GM21619 (cell line): ENCODE data around the gene STAT3.
"Not testable (repeated sequence)": the region's sequence is repeated elsewhere in the genome, so short reads cannot be mapped to it uniquely, and the experiment has no call there.

Experiments used
- ATAC-seq: cut with Tn5 transposase; IDR thresholded peaks from one replicate; pipeline ENCODE4 v1.9.1; 2021; ENCODE audit not compliant: unreplicated experiment

The STAT3 gene

DNA sequence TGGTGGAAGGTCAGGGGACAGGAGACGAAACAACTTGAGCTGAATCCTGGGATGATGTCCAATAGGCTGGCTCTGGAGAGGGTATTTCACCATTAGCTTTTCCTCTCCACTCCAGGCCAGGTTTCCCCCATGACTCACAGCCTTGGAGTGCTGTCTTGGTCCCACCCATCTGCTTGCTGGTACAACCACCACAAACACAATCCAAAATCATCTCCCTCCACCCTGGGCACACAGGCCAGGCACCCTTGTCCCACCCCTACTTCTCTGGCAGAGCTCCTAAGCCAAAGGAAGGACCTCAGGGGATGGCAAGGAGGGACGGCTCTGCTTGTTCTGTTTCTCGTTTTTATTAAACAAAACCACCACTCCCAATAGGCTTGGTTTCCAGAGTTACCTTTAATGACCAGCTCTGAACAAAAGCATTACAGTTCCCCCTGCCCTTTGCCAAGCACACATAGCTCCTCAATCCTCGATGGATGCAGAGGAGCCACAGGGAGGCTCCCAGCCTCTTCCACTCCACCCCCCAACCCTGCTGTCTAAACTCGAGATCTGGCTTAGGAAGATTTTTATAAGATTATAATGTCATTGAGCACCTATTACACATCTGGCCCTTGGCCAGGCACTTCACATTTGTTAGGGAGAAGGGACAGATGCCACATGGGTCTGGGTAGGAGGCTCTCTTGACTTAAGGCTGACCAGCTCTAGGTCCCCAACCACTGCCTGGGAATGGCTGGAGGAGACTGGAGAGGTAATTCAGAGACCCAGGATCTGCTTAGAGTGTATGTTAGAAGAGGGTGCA lies 21.5 kb upstream of the STAT3 start:
- ATAC-seq: no peak

DNA sequence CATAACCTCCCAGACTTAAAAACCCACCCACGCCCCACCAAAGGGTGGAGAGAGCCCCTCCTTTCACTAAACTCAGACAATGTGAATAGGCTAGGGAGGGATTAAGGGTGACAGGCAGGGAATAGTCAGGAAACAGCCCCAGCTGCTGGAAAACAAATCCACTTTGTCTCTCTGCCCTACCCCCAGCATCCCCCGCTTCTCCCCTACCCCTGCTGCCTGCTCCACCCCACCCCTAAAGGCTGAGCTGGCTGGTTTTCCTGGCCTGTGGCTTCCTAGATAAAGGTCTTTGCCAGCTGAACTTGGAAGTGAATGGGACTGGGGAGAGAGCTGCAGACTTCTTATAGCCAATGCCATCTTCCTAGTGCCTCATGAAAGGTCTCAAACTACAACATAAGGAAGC lies 19.8 kb upstream of the STAT3 start:
- ATAC-seq: no peak

DNA sequence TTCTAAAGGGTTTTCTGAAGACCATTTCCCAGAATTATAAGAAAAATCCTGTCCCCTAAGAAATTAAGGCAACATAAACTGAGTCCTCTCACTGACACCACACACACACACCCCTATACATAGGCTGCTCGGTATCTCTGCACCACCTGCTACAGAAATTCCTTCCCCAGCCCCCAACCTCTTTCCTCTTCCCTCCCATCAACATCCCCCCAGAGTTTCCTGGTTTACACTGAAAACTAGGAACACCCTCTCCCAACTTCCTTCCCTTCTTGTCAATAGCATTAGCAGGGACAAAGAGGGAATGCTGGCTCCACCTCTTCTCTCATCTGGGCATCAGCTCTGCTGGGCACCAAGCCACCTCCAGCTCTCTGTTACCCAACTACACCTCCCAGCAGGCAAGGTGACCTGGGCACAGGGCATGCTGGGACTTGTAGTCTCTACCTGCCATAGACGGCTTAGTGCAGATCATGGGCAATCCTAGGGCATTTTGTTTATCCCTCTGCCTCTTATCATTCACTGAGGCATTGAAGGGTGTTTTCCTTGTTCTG lies 19.1 kb upstream of the STAT3 start:
- ATAC-seq: no peak

DNA sequence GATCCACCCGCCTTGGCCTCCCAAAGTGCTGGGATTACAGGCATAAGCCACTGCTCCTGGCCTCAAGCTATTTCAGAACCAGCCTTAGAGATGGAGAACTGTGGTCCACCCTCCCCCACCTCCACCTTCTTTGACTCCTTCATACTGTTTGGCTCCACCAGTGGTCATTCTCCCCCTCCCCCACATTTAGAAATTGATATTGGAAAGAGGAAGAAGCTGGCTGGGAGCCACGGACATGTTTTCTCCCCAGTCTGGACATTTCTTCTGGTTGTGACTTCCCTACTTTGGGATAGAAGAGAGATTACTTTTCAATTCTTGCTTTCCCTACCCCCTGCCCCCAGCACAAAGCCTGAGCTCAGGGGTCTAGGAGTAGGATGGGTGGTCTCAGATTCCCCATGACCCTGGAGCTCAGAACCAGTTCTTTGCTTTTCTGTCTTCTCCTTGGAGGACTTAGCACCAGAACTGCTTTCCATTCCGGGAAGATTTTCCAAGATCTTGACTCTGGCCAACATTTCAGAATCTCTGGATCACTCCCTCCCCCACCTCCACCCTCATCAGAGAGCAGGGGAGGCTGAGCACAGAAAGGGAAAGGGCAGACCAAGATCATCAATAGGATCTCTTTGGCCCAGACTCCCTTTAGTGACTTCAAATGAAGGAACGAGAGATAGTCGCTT lies 18.5 kb upstream of the STAT3 start:
- ATAC-seq: no peak

DNA sequence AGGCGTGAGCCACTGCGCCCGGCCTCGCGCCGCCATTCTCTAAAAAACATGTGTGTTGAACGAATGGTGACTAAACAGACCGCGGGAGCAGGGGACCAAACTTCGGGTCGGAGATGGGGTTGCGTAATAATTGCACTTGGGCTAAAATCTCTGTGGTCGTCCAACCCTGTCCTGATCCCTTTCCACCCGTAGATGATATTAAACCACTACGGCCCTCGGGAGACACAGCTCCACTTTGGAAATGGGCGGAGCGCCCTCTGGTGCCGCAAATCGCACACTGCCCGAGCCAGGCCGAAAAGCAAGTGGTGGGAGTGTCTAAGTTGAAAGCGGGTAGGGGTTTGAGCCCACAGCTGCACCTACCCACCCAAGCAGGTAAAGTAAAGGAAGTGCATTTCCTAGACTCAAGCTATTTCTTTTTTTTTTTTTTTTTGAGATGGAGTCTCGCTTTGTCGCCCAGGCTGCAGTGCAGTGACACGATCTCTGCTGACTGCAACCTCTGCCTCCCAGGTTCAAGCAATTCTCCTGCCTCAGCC lies 17.8 kb upstream of the STAT3 start:
- no peak for ATAC-seq

DNA sequence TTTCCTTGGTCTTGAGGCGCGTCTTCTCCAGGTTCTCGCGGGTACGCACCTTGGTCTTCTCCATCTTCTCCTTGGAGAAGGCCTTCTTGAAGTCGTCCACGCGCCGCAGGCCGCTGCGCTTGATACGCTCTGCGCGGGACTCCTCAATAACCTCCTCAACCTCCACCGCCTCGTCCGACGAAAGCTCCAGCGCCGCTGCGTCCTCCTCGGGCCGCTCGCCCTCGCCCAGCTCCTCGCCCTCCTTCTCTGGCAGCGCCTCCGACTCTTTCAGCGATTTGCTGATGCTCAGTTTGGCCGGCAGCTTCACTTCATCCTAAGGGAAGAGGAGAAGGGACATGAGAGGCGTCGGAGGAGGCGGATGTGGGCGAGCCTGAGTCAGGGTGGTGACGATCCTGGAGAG lies 16.8 kb upstream of the STAT3 start:
- no peak for ATAC-seq

DNA sequence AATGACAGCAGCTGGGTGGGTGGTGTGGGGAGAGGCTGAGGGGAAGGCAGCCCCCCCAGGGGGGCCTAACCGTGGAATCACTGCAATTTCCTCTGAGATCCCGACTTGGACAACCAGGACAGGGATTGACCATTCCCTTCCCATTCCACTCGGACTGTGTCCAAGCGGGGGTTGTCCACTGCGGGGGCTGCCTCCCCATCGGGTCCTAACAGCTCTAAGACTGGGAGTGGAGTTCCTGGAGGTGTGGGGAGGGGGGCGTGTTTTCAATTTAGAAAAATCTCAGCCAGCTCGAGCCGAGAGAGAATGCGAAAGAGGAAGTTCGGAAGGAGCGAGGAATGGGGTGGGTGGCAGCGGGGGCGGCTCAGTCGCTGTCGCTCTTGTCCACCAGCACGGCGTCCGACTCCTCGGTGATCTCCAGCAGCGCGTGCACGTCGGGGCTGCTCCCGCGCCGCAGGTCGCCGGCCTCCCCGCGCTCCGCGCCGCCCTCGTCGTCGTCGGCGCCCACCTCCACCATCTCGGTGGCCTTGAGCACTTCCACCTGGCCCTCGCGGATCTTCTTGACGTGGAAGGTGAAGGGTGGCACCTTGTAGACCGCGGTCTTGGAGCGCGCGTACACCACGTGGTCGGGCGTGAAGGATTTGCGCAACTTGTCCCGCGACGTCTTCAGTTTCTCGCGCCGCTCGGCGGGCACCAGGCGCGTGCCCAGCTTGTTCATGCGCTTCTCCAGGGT lies 16.2 kb upstream of the STAT3 start:
- ATAC-seq: no peak

DNA sequence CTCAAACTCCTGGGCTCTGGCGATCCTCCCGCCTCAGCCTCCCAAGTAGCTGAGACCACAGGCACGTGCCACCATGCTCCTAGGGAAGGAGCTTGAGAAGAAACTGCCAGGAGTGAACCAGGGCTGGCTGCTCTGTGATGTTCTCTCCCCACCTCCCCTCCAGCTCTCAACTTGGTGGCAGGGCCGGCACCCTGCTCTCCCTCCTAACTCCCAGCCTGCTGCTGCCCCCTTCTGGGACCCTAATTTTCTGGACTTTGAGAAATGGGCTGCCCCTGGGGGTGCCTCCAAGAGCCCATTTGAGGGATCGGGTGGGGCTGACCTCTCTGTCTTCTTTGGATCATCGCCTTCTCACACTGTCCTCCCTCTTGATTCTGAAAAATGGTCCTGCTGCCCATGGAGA lies 14.9 kb upstream of the STAT3 start:
- no peak for ATAC-seq

DNA sequence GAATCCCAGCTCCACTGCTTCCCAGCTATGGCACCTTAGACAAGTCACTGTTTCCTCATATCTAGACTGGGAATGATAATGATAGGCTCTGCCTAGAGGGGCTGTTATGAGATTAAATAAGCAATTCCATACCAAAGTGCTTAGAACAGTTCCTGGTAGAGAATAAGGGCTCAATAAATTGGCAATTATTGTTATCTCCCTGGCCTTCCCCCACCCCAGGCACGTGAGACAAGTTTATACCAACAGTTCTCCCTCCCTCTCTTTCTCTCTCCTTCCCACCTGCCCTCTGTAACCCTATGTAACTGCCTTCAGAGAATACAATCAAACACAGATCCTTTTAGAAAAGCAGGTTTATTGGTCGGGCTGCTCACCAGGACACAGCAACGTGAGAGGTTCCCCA lies 13.9 kb upstream of the STAT3 start:
- ATAC-seq: no peak

DNA sequence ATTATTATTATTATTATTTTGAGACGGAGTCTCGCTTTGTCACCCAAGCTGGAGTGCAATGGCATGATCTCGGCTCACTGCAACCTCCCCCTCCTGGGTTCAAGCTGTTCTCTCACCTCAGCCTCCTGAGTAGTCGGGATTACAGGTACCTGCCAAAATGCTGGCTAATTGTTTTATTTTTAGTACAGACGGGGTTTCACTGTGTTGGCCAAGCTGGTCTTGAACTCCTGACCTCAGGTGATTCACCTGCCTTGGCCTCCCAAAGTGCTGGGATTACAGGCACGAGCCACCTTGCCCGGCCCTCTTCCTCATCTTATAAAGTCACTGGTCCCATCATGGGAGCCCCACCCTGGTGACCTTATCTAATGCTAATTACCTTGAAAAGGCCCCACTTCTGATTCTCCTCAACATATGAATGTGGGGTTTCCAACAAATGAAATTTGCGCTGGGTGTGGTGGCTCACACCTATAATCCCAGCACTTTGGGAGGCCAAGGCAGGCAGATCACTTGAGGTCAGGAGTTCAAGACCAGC lies 12.7 kb upstream of the STAT3 start:
- not testable (repeated sequence) for ATAC-seq

DNA sequence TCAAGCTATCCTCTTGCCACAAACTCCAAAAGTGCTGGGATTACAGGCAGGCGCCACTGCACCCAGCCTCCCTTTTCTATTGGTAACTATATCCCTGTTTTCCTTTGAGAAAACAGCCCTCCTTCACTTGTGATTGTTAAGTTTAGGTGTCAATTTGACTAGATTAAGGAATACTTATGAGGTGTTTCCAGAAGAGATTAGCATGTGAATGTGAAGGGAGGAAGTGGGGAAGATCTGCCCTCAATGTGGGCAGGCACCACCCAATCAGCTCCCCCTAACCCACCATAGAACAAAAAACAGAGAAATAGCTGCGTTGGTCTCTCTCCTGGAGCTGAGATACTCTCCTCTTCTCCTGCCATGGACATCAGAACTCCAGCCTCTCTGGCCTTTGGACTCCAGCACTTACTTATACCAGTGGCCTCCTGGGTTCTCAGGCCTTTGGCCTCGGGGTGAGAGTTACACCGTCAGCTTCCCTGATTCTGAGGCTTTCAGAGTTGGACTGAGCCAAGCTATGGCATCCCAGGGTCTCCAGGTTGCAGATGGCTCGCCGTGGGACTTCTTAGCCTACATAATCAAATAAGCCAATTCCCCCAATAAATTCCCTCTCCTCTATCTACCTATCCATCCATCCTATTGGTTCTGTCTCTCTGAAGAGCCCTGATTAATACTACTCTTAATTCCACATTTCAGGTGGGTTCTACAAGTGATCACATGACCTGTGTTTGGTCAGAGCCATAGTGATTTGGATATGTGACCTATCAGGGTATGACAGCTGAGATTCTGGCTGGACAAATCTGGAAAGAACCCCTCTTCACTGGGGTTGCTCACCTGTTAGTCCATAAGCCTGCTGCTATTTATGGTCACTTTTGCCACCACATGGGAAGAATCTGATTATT lies 12.0 kb upstream of the STAT3 start:
- ATAC-seq: no peak

DNA sequence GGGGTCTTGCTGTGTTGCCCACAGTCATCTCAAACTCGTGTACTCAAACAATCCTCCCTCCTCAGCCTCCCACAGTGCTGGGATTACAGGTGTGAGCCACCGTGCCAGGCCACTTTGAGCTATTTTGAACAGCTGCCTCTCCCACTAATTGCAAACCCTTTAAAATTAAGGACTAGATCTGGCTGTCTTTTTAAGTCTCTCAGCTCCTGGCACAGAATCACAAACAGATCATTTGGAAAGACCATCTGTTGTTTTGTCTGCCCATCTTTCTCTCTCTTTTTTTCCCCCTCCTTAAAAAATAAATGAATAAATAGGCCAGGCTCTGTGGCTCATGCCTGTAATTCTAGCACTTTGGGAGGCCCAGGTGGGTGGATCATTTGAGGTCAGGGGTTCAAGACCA lies 10.9 kb upstream of the STAT3 start:
- no peak for ATAC-seq

DNA sequence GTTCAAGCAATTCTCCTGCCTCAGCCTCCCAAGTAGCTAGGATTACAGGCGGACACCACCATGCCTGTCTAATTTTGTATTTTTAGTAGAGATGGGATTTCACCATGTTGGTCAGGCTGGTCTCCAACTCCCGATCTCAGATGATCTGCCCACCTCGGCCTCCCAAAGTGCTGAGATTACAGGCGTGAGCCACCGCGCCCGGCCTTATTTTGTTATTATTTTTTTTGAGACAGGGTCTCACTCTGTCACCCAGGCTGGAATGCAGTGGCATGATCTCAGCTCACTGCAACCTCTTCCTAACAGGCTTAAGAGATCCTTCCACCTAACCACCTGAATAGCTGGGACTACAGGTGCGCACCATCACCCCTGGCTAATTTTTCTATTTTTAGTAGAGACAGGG lies 7.4 kb upstream of the STAT3 start:
- not testable (repeated sequence) for ATAC-seq

DNA sequence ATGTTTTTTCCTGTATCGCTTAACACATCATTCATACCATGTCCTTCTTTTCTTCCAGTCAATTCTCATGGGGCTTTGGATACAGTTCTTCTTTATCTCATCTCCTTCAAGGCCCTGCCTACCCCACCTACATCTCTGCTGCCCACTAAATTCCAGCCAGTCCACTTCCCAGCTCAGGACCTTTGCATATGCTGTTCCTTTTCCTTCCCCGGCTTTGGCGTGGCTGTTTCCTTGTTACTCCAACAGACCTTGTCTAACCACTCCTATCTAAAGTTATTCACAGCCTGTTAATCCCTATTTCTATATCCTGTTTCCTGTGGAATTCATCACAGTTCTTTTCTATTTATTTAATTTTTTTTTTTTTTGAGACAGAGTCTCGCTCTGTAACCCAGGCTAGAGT lies 6.6 kb upstream of the STAT3 start:
- ATAC-seq: no peak

DNA sequence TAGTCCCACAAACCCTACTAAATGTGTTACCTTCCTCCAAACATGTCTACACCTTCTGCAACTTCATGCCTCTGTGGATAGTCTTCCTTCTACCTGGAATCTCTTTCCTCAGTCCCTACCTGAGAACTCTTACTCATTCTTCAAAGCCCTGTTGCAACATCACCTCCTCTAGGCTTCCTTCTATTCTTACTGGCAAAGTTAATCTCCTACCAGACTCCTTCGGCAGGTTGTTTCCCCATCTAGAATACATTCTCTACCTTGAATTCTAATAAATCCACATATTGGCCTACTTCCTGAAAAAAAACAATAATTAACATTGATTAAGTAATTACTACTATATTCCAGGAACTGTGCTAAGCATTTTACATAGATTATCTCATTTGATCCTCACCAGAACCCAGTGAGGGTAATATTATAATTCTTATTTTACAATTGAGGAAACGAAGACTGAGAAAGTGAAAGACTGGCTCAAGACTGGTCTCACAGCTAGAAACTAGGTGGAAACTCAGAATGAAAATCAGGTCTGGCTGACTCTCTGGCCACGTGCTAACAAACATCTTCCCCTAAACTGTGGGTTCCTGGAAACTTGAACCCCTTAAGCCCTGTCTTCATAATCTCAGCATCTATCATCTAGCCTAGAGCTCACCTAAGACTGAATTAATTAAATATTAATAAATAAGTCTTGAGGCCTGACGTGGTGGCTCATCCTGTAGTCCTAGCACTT lies 4.6 kb upstream of the STAT3 start:
- no peak for ATAC-seq

DNA sequence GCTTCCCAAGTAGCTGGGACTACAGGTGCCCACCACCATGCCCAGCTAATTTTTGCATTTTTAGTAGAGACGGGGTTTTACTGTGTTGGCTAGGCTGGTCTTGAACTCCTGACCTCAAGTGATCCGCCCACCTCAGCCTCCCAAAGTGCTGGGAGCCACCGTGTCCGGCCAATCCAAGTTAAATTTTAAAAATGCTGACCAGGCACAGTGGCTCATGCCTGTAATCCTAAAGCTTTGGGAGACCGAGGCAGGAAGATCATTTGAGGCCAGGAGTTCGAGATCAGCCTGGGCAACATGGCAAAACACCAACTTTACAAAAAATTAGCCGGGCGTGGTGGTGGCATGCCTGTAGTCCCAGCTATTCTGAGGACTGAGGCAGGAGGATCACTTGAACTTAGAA lies 3.2 kb upstream of the STAT3 start:
- not testable (repeated sequence) for ATAC-seq

DNA sequence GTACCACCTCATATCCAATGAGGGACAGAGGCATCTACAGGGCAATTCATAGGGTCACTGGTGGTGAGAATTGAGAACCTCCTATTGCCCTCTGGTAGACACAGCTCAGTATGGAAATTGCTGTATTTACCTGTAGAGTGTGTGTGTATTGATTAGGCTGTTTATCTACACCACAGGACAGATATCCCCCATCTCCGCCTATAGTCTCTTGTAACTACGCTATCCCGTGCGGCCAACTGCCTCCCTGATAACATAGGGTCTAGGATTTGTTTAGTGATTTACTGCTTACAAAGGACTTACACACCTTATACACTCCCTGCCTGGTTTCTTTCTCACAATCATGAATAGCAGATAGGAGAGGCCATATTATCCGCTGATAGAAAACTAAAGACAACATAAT lies 1.7 kb upstream of the STAT3 start:
- no peak for ATAC-seq

DNA sequence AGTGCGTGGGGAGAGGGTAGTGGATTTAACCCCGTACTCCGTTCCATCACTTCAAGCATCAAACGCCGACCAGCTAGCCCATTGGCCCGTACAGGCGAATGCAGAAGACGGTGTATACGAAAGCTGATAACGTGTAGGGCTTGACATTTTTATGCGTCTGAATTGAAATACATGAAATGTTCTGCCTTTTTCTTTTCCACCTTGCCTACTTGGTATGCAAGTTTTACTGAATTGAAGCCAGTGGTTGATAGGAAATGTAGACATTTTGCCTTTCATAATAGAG lies 834 bp upstream of the STAT3 start:
- no peak for ATAC-seq

DNA sequence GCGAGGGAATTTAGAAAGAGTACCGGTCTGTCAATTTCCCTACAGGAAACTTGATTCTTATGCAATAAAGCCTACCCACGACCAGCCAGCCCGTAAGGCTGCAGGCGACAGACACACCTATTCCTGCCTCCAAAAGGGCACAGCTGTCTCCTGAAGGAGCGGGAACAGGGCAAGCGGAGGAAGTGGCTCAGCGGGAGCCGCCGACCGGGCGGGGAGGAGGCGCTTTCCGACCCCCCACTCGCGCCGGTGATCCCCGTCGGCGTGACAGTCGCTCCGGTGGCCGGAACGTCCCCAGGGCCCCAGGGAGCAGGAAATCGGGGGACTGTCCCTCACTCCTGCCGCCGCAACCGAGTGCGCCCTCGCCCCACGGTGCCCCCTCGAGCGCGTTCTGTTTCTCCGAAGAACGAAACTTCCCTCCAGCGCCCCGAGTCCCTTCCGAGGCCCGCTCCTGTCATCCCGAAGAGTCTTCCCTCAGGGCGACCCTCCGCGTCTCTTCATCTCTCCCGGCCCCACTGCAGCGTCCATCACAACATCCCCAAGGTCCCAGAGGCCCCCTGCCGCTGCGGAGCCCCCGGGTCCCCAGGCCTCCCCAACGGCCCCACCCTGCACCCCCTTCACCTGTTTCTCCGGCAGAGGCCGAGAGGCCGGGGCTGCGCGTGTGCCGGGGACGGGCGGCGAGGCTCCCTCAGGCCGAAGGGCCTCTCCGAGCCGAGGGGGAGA lies 421 bp downstream of the STAT3 start:
- peak; percentile 6 for ATAC-seq
